ENCODE data around the gene PTPRN2.
"Not testable (repeated sequence)": the region's sequence is repeated elsewhere in the genome, so short reads cannot be mapped to it uniquely, and the experiment has no call there.

The PTPRN2 gene

DNA sequence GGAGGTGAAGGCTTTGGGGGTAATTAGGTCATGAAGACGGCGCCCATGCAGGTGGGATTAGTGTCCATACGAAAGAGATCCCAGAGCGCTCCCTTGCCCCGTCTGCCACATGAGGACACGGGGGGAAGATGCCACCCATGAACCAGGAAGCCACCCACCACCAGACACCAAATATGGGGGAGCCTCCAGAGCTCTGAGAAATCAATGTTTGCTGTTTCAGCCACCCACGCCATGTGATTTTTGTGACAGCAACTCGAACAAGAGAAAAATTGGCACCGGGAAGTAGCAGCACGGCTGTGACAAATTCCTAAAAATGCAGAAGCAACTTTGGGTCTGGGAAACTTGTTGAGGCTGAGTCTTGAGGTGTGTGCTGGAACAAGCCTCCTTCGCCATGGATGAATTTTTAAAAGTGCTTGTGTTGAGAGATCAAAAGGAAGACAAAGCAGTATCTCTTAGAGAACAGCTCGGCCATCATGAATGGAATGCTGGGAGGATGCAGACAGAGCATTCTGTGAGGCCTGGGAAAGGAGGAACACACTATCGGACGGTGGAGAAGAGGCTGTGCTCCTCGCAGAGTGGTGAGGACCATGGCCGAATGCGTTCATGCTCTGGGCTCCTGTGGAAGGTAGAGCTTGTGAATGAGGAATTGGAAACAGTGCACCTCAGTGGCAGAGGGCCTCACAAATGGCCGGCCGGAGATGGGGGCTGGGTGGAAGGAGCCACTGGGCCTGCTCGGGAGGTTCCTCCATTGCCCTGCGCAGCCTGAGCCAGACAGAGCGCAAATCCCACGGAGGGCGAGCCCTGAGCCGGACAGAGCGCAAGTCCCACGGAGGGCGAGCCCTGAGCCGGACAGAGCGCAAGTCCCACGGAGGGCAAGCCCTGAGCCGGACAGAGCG, 277.5 kb downstream of the PTPRN2 start:
- no peak for DNase-seq (ENCODE audit: low spot score)

DNA sequence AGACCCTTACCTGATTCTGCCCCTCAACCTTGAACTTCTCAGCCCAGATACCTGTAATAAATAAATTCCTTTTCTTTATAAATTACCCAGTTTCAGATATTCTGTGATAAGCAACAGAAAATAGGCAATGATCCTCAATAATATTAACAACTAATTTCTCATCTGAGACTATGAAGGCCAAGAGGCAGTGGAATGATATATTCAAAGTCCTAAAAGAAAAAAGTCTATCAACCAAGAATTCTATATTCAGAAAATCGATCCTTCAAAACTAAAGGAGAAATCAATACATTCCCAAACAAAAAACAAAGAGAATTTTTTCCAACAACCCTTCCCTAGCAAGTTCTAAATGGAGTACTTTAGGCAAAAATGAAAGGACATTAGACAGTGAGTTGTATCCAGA, 279.6 kb downstream of the PTPRN2 start:
- DNase-seq (ENCODE audit: low spot score), result no peak

DNA sequence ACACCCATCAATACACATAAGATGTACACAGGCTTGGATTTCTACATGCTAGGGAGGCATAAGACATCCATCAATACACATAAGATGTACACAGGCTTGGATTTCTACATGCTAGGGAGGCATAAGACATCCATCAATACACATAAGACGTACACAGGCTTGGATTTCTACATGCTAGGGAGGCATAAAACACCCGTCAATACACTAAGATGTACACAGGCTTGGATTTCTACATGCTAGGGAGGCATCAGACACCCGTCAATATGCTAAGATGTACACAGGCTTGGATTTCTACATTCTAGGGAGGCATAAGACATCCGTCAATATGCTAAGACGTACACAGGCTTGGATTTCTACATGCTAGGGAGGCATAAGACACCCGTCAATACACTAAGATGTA, 283.6 kb downstream of the PTPRN2 start:
- not testable (repeated sequence) for DNase-seq (ENCODE audit: low spot score)

GRCh38 chr7:158303121-158303520, 284.5 kb downstream of the PTPRN2 start:
- no peak for DNase-seq (ENCODE audit: low spot score)

GRCh38 chr7:158302274-158303070, 285.2 kb downstream of the PTPRN2 start:
- no peak for DNase-seq (ENCODE audit: low spot score)

DNA sequence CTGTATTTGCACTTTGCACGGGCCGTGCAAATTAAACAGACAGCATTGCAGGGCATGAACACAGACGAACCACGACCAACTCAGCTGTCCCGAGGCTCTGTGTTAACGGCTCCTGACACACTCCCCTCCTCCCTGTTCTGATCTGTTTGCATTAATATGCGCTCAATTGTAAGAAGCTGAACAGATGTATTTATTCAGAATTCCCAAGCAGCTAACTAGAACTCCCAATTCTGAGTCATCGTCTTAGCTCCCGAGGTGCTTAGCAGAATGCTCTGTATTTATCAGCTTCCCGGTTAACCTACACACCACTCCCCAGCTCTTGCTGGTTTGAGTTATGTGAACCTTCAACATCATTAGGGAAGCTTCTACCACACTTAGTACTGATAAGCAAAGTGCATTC, 286.4 kb downstream of the PTPRN2 start:
- DNase-seq (ENCODE audit: low spot score), result no peak

DNA sequence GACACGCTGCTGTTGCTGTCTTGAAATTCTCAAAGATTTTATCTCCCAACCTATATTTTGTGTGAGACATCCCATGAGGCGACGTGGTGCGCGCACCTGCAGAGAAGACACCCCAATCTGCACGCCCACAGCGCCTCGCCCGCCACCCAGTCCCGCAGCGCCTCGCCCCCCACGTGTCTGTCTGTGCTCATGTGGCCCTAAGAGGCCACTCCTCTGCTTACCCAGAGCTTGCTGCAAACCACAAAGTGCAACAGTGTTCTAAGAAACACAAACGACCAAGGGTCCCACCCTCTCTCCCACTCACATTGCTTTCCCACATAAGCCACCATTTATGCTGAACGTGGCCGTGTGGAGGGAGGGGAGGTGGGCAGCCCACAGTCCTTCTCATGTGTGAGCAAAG, 287.2 kb downstream of the PTPRN2 start:
- DNase-seq (ENCODE audit: low spot score), result no peak

GRCh38 chr7:158299607-158300006, 288.0 kb downstream of the PTPRN2 start:
- DNase-seq (ENCODE audit: low spot score), result no peak

DNA sequence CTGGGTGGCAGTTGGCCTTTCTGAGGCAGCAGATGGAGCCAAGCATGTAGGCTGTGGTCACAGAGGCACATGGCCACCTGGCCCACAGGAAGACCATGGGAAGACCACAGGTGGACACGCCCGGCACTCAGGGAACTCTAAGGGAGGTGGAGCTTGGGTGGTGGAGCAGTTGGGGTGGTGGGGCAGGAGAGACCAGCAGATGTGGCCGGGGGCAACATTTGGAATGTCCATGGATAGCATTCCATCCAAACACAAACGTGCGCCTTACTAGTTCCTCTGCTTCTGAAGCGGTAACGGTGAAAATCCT, 290.9 kb downstream of the PTPRN2 start:
- no peak for DNase-seq (ENCODE audit: low spot score)

GRCh38 chr7:158295966-158296797, 291.4 kb downstream of the PTPRN2 start:
- no peak for DNase-seq (ENCODE audit: low spot score)

GRCh38 chr7:158294468-158295215, 293.0 kb downstream of the PTPRN2 start:
- DNase-seq (ENCODE audit: low spot score), result not testable (repeated sequence)

- DNase-seq (ENCODE audit: low spot score), result no peak
Observed at GRCh38 chr7:158292948-158293347, 294.7 kb downstream of the PTPRN2 start.

GRCh38 chr7:158291998-158292397, 295.6 kb downstream of the PTPRN2 start:
- no peak for DNase-seq (ENCODE audit: low spot score)

- no peak for DNase-seq (ENCODE audit: low spot score)
Observed at GRCh38 chr7:158289761-158290523, 297.7 kb downstream of the PTPRN2 start.

DNA sequence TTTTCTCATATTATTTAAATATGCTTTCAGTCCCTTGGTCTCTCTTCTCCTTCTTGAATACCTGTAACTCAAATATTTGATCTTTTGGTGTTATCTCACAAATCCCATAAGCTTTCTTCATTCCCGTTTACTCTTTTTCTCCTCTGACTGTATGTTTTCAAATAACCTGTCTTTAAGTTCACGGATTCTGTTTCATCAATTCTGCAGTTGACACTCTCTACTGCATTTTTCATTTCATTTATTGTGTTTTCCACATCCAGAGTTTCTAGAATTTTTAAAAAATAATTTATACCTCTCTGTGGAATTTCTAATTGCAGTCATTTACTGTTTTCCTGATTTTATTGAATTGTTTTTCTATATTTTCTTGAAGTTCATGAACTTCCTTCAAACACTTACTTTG, 298.4 kb downstream of the PTPRN2 start:
- no peak for DNase-seq (ENCODE audit: low spot score)

DNA sequence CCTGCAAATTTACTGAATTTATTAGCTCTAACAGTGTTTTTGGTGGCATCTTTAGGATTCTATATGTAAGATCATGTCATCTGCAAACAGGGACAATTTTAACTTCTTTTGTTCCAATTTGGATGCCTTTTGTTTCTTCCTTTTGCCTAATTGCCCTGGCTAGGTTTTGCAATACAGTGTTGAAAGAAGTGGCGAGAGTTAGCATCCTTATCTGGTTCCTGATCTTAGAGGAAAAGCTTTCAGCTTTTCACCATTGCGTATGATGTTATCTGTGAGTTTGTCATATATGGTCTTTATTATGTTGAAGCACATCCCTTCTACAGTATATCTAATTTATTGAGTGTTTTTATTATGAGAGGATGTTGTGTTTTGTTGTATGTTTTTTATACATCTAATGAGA, 301.4 kb downstream of the PTPRN2 start:
- DNase-seq (ENCODE audit: low spot score), result no peak

GRCh38 chr7:158285383-158285770, 302.2 kb downstream of the PTPRN2 start:
- DNase-seq (ENCODE audit: low spot score), result no peak

GRCh38 chr7:158284617-158285382, 302.8 kb downstream of the PTPRN2 start:
- DNase-seq (ENCODE audit: low spot score), result no peak

GRCh38 chr7:158284121-158284520, 303.5 kb downstream of the PTPRN2 start:
- DNase-seq (ENCODE audit: low spot score), result no peak
